ENCODE results near the gene BBS2. TPM values are rescaled to one million over a fixed set of nuclear protein-coding genes. Genes with fewer than 3 reads are reported as not detected.

Gene BBS2
- total and polyA plus RNA-seq, 2 of the 13 experiments (the other 11 are each of a cell fraction or from before 2014, with no cell fraction given) = 59.7 to 68.3 TPM

GRCh38 chr16:56519459-56520250 lies at the start of gene BBS2 (continued):
- TF ChIP-seq, protein P1, sequence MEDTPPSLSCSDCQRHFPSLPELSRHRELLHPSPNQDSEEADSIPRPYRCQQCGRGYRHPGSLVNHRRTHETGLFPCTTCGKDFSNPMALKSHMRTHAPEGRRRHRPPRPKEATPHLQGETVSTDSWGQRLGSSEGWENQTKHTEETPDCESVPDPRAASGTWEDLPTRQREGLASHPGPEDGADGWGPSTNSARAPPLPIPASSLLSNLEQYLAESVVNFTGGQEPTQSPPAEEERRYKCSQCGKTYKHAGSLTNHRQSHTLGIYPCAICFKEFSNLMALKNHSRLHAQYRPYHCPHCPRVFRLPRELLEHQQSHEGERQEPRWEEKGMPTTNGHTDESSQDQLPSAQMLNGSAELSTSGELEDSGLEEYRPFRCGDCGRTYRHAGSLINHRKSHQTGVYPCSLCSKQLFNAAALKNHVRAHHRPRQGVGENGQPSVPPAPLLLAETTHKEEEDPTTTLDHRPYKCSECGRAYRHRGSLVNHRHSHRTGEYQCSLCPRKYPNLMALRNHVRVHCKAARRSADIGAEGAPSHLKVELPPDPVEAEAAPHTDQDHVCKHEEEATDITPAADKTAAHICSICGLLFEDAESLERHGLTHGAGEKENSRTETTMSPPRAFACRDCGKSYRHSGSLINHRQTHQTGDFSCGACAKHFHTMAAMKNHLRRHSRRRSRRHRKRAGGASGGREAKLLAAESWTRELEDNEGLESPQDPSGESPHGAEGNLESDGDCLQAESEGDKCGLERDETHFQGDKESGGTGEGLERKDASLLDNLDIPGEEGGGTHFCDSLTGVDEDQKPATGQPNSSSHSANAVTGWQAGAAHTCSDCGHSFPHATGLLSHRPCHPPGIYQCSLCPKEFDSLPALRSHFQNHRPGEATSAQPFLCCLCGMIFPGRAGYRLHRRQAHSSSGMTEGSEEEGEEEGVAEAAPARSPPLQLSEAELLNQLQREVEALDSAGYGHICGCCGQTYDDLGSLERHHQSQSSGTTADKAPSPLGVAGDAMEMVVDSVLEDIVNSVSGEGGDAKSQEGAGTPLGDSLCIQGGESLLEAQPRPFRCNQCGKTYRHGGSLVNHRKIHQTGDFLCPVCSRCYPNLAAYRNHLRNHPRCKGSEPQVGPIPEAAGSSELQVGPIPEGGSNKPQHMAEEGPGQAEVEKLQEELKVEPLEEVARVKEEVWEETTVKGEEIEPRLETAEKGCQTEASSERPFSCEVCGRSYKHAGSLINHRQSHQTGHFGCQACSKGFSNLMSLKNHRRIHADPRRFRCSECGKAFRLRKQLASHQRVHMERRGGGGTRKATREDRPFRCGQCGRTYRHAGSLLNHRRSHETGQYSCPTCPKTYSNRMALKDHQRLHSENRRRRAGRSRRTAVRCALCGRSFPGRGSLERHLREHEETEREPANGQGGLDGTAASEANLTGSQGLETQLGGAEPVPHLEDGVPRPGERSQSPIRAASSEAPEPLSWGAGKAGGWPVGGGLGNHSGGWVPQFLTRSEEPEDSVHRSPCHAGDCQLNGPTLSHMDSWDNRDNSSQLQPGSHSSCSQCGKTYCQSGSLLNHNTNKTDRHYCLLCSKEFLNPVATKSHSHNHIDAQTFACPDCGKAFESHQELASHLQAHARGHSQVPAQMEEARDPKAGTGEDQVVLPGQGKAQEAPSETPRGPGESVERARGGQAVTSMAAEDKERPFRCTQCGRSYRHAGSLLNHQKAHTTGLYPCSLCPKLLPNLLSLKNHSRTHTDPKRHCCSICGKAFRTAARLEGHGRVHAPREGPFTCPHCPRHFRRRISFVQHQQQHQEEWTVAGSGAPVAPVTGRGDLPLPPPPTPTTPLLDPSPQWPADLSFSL (CRISPR knock-in tag; IDR thresholded peaks at IDR 0.05) = no peak
- TF ChIP-seq ZNF292 (CRISPR knock-in tag; IDR thresholded peaks at IDR 0.05; ENCODE audit: borderline replicate concordance, low read depth) (peak; percentile 83), NFATC3 (CRISPR knock-in tag; IDR thresholded peaks at IDR 0.05) (0 out of 2 replicates have a peak, but pooled peaks have one; percentile 70), ZNF253 (CRISPR knock-in tag; IDR thresholded peaks at IDR 0.05; ENCODE audit: borderline replicate concordance) (0 out of 2 replicates have a peak, but pooled peaks have one; percentile 44), ZBTB2 (CRISPR knock-in tag; IDR thresholded peaks at IDR 0.05; ENCODE audit: low read depth) (no peak), KAT2B (IDR thresholded peaks at IDR 0.05; ENCODE audit: borderline replicate concordance, low read depth, low read length) (no peak), ZFP36 (IDR thresholded peaks at IDR 0.05; ENCODE audit: borderline replicate concordance, low read depth, low read length, partially characterized antibody) (no peak), NFYC (CRISPR knock-in tag; IDR thresholded peaks at IDR 0.05) (no peak; the same call in 1 of the 2 replicates), ZNF432 (CRISPR knock-in tag; IDR thresholded peaks at IDR 0.05; ENCODE audit: borderline replicate concordance) (no peak), SP140L (CRISPR knock-in tag; IDR thresholded peaks at IDR 0.05; ENCODE audit: borderline replicate concordance) (0 out of 2 replicates have a peak, but pooled peaks have one; percentile 45), MIER3 (CRISPR knock-in tag; IDR thresholded peaks at IDR 0.05; ENCODE audit: borderline replicate concordance) (no peak), MED1 (CRISPR knock-in tag; IDR thresholded peaks at IDR 0.05) (peak; percentile 56), KDM3A (CRISPR knock-in tag; IDR thresholded peaks at IDR 0.05; ENCODE audit: low read depth) (no peak)
- TF ChIP-seq, protein P2, sequence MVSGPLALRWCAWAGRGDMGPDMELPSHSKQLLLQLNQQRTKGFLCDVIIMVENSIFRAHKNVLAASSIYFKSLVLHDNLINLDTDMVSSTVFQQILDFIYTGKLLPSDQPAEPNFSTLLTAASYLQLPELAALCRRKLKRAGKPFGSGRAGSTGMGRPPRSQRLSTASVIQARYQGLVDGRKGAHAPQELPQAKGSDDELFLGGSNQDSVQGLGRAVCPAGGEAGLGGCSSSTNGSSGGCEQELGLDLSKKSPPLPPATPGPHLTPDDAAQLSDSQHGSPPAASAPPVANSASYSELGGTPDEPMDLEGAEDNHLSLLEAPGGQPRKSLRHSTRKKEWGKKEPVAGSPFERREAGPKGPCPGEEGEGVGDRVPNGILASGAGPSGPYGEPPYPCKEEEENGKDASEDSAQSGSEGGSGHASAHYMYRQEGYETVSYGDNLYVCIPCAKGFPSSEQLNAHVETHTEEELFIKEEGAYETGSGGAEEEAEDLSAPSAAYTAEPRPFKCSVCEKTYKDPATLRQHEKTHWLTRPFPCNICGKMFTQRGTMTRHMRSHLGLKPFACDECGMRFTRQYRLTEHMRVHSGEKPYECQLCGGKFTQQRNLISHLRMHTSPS (CRISPR knock-in tag; IDR thresholded peaks at IDR 0.05; ENCODE audit: low read depth) = 0 out of 2 replicates have a peak, but pooled peaks have one; percentile 26

Data from HepG2 (cell line).